ENCODE data around the gene NCOA7. TPM values are rescaled to one million over a fixed set of nuclear protein-coding genes. Genes with fewer than 3 reads are reported as not detected.
A peak's percentile ranks its signal among the peaks of the same experiment; 100 is the strongest.
"Not testable (repeated sequence)": the region's sequence is repeated elsewhere in the genome, so short reads cannot be mapped to it uniquely, and the experiment has no call there.

The NCOA7 gene
- total and polyA plus RNA-seq, 4 donors, result 39.6 to 113 (median 48.8) TPM

- Histone ChIP-seq H3K36me3 (ENCODE audit: control insufficient read depth, insufficient read depth, low read length) (no peaks in the 10 kb centered on the region), H3K27me3 (ENCODE audit: control insufficient read depth, insufficient read depth, low read length) (no peaks in the 10 kb centered on the region), H3K4me1 (ENCODE audit: control insufficient read depth, insufficient read depth, low read length) (no peaks in the 10 kb centered on the region), H3K27ac (ENCODE audit: low read depth, low read length) (no peak overlapping the region), H3K4me3 (ENCODE audit: low read depth, low read length) (no peak overlapping the region), H3K9me3 (ENCODE audit: control insufficient read depth, insufficient read depth, low read length) (no peaks in the 10 kb centered on the region)
- DNase-seq (ENCODE audit: low read depth in 4 of 6, low spot score in 6 of 6), result no peak
- 100% methylated on average over 1 of the region's 1 CpG for WGBS (ENCODE audit: insufficient coverage)
These were observed 154.8 kb downstream of the NCOA7 start for GRCh38 chr6:125945378-125946141.

GRCh38 chr6:125947615-125948014, 156.9 kb downstream of the NCOA7 start:
- Histone ChIP-seq H3K4me1 (ENCODE audit: control insufficient read depth, insufficient read depth, low read length) (no peaks in the 10 kb centered on the region), H3K4me3 (ENCODE audit: low read depth, low read length) (no peak overlapping the region), H3K27ac (ENCODE audit: low read depth, low read length) (no peak overlapping the region), H3K36me3 (ENCODE audit: control insufficient read depth, insufficient read depth, low read length) (no peaks in the 10 kb centered on the region), H3K9me3 (ENCODE audit: control insufficient read depth, insufficient read depth, low read length) (no peaks in the 10 kb centered on the region), H3K27me3 (ENCODE audit: control insufficient read depth, insufficient read depth, low read length) (no peaks in the 10 kb centered on the region)
- no peak for DNase-seq (ENCODE audit: low read depth in 4 of 6, low spot score in 6 of 6)
- 86% methylated on average over 1 of the region's 2 CpGs for WGBS (ENCODE audit: insufficient coverage)

GRCh38 chr6:125948455-125948854, 157.7 kb downstream of the NCOA7 start:
- Histone ChIP-seq H3K4me1 (ENCODE audit: control insufficient read depth, insufficient read depth, low read length) (no peaks in the 10 kb centered on the region), H3K4me3 (ENCODE audit: low read depth, low read length) (no peak overlapping the region), H3K9me3 (ENCODE audit: control insufficient read depth, insufficient read depth, low read length) (no peaks in the 10 kb centered on the region), H3K27me3 (ENCODE audit: control insufficient read depth, insufficient read depth, low read length) (no peaks in the 10 kb centered on the region), H3K36me3 (ENCODE audit: control insufficient read depth, insufficient read depth, low read length) (no peaks in the 10 kb centered on the region), H3K27ac (ENCODE audit: low read depth, low read length) (no peak overlapping the region)
- WGBS (ENCODE audit: insufficient coverage), result 94% methylated on average over 1 of the region's 3 CpGs
- no peak for DNase-seq (ENCODE audit: low read depth in 4 of 6, low spot score in 6 of 6)

DNA sequence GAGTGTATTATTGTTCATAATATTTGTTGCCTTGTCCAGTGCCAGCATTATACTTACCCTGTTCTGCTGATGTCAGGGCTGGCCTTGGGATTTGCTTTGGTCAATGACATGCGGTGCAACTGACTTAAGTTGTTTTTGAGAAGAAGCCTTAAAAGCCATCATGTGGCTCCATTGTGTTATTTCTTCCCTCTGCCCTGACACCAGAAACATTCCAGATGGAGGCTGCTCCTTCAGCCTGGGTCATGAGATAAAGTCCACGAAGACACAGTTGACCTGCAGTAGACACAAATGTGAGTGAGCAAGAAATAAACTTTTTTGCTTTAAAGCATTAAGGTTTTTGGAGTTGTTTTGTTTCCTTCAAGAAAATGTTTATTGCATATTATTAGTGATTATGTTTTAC, 158.3 kb downstream of the NCOA7 start:
- 100% methylated on average over 2 of the region's 2 CpGs for WGBS (ENCODE audit: insufficient coverage)
- H3K36me3 ChIP-seq (ENCODE audit: control insufficient read depth, insufficient read depth, low read length), result no peaks in the 10 kb centered on the region
- H3K9me3 ChIP-seq (ENCODE audit: control insufficient read depth, insufficient read depth, low read length), result no peaks in the 10 kb centered on the region
- no peak overlapping the region for H3K27ac ChIP-seq (ENCODE audit: low read depth, low read length)
- H3K4me3 ChIP-seq (ENCODE audit: low read depth, low read length), result no peak overlapping the region
- no peaks in the 10 kb centered on the region for H3K4me1 ChIP-seq (ENCODE audit: control insufficient read depth, insufficient read depth, low read length)
- no peak for DNase-seq (ENCODE audit: low read depth in 4 of 6, low spot score in 6 of 6)
- no peaks in the 10 kb centered on the region for H3K27me3 ChIP-seq (ENCODE audit: control insufficient read depth, insufficient read depth, low read length)

DNA sequence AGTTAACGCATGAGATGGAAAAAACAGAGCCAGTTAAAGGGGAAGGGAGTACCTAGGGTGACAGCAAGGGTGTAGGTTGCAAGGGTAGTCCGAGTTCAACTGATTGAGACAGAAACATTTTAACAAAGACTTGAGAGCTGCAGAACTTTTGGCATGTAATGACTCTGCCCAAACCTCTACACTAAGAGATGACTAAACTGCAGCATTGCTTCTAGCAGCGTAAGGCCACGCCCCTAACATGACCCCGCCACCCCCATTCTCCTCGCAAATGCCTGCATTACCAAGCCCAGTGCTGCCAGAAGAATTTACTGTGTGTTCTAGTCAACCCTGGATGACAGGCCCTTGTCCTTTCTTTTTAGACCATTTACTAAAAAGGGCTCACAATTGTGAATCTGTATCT, 159.5 kb downstream of the NCOA7 start:
- Histone ChIP-seq H3K27ac (ENCODE audit: low read depth, low read length) (no peak overlapping the region), H3K4me1 (ENCODE audit: control insufficient read depth, insufficient read depth, low read length) (no peaks in the 10 kb centered on the region), H3K36me3 (ENCODE audit: control insufficient read depth, insufficient read depth, low read length) (no peaks in the 10 kb centered on the region), H3K27me3 (ENCODE audit: control insufficient read depth, insufficient read depth, low read length) (no peaks in the 10 kb centered on the region), H3K9me3 (ENCODE audit: control insufficient read depth, insufficient read depth, low read length) (no peaks in the 10 kb centered on the region), H3K4me3 (ENCODE audit: low read depth, low read length) (no peak overlapping the region)
- WGBS (ENCODE audit: insufficient coverage), result 81% methylated on average over 4 of the region's 6 CpGs
- no peak for DNase-seq (ENCODE audit: low read depth in 4 of 6, low spot score in 6 of 6)

DNA sequence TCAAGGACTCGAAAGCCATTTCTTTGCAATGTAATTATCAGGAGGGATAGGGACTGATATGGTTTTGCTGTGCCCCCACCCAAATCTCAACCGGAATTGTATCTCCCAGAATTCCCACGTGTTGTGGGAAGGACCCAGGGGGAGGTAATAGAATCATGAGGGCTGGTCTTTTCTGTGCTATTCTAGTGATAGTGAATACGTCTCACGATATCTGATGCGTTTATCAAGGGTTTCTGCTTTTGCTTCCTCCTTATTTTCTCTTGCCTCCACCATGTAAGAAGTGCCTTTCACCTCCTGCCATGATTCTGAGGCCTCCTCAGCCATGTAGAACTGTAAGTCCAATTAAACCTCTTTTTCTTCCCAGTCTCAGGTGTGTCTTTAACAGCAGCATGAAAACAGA, 160.0 kb downstream of the NCOA7 start:
- not testable (repeated sequence) for H3K4me1 ChIP-seq (ENCODE audit: control insufficient read depth, insufficient read depth, low read length); H3K27ac ChIP-seq (ENCODE audit: low read depth, low read length); DNase-seq (ENCODE audit: low read depth in 4 of 6, low spot score in 6 of 6); H3K36me3 ChIP-seq (ENCODE audit: control insufficient read depth, insufficient read depth, low read length); H3K9me3 ChIP-seq (ENCODE audit: control insufficient read depth, insufficient read depth, low read length); H3K4me3 ChIP-seq (ENCODE audit: low read depth, low read length); H3K27me3 ChIP-seq (ENCODE audit: control insufficient read depth, insufficient read depth, low read length)
- WGBS (ENCODE audit: insufficient coverage), result 86% methylated on average over 1 of the region's 6 CpGs

DNA sequence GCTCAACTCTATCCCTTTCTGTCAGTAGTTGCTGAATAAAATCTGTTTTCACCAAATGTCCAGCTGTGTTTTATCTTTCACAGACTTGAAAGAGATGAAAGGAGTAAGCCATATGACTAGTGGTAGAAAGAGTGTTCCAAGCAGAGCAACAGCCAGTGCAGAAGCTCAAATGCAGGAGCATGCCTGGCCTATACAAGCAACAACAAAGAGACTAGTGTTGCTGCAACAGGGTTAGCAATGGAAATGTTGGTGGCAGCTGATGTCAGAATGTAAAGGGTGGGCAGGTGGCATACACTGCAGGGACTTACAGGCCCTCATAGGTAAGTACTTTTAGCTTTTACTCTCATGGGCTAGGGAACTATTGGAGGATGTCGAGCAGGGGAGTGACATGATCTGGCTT, 160.6 kb downstream of the NCOA7 start:
- no peak overlapping the region for H3K4me3 ChIP-seq (ENCODE audit: low read depth, low read length)
- no peaks in the 10 kb centered on the region for H3K9me3 ChIP-seq (ENCODE audit: control insufficient read depth, insufficient read depth, low read length)
- 86% methylated on average over 1 of the region's 1 CpG for WGBS (ENCODE audit: insufficient coverage)
- no peaks in the 10 kb centered on the region for H3K4me1 ChIP-seq (ENCODE audit: control insufficient read depth, insufficient read depth, low read length)
- DNase-seq (ENCODE audit: low read depth in 4 of 6, low spot score in 6 of 6), result no peak
- no peaks in the 10 kb centered on the region for H3K36me3 ChIP-seq (ENCODE audit: control insufficient read depth, insufficient read depth, low read length)
- no peaks in the 10 kb centered on the region for H3K27me3 ChIP-seq (ENCODE audit: control insufficient read depth, insufficient read depth, low read length)
- H3K27ac ChIP-seq (ENCODE audit: low read depth, low read length), result no peak overlapping the region

DNA sequence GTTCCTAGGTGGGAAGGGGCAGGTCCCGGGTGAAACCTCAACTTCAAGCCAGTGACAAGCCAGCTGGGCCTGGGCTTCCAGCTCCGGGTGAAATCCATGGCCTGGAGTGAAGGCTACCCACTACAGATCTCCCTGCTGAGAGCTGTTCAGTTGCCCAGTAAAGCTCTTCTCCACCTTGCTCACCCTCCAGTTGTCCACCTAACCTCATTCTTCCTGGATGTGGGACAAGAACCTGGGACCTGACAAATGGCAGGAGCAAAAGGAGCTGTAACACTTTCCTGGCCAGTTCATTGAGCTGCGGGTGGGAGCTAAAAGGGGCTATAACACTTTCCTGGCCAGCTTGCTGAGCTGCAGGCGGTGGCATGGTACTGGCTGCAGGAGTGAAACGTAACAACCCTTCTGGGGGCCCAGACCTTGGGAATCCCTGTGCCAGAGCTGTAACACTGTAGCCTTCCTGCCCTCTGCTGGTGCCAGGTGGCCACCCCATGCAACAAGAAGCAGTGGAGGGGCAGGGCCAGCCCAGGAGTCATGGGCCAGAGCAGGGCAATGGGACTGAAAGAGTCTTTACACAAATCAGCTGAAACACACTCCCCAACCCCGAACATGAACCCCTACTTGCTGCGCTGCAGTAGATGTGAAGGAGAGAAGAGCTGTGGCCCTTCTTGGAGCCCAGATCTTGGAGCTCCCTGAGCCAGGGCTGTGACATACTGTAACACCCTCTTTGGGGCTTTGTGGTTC, 162.2 kb downstream of the NCOA7 start:
- Histone ChIP-seq H3K4me3 (ENCODE audit: low read depth, low read length) (no peak overlapping the region), H3K36me3 (ENCODE audit: control insufficient read depth, insufficient read depth, low read length) (no peaks in the 10 kb centered on the region), H3K9me3 (ENCODE audit: control insufficient read depth, insufficient read depth, low read length) (no peaks in the 10 kb centered on the region), H3K4me1 (ENCODE audit: control insufficient read depth, insufficient read depth, low read length) (no peaks in the 10 kb centered on the region), H3K27me3 (ENCODE audit: control insufficient read depth, insufficient read depth, low read length) (no peaks in the 10 kb centered on the region), H3K27ac (ENCODE audit: low read depth, low read length) (no peak overlapping the region)
- no peak for DNase-seq (ENCODE audit: low read depth in 4 of 6, low spot score in 6 of 6)
- 84% methylated on average over 5 of the region's 7 CpGs for WGBS (ENCODE audit: insufficient coverage)

DNA sequence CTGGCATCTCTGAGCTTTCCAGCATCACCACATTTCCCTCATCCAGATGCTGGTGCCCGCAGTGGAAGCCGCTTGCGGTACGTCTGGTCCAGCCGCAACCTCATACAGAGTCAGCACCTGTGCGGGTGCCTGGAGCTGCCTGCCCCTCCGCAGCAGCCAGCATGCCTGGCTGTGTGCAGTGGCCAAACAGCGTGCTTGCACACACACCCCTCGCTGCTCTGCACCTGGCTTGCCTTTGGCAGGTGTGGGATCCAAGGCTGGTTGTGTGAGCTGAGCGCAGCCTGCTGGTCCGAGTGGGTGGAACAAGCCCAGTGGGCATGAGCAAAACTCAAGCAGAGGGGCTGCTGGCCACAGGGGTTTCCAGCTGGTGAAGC, 162.7 kb downstream of the NCOA7 start:
- 78% methylated on average over 11 of the region's 11 CpGs for WGBS (ENCODE audit: insufficient coverage)
- H3K36me3 ChIP-seq (ENCODE audit: control insufficient read depth, insufficient read depth, low read length), result no peaks in the 10 kb centered on the region
- H3K9me3 ChIP-seq (ENCODE audit: control insufficient read depth, insufficient read depth, low read length), result no peaks in the 10 kb centered on the region
- H3K4me3 ChIP-seq (ENCODE audit: low read depth, low read length), result no peak overlapping the region
- H3K27me3 ChIP-seq (ENCODE audit: control insufficient read depth, insufficient read depth, low read length), result no peaks in the 10 kb centered on the region
- DNase-seq (ENCODE audit: low read depth in 4 of 6, low spot score in 6 of 6), result peak in 1 of 6 donors; percentile 18
- H3K4me1 ChIP-seq (ENCODE audit: control insufficient read depth, insufficient read depth, low read length), result no peaks in the 10 kb centered on the region
- H3K27ac ChIP-seq (ENCODE audit: low read depth, low read length), result no peak overlapping the region
